Lung (tissue), 12 donors: ENCODE results near the gene OLIG2. TPM values are rescaled to one million over a fixed set of nuclear protein-coding genes. Genes with fewer than 3 reads are reported as not detected.
A peak's percentile ranks its signal among the peaks of the same experiment; 100 is the strongest.

Experiments used
- ATAC-seq: fragments of 200-7000 bp; cut with Tn5 transposase; one replicate; pipeline ENCODE4 v1.9.1; 2020; ENCODE audit warnings: moderate number of reproducible peaks; ENCODE audit not compliant: insufficient read depth, low FRiP score
- DNase-seq, 3 donors: peaks; one replicate each; pipeline ENCODE4 v3.0.0-alpha.2; 2013 to 2017
- H3K27ac ChIP-seq, 2 donors: one replicate each; pipeline ENCODE4 v1.5.1; 2013; ENCODE audit warnings: mild to moderate bottlenecking in 2 of 2, moderate library complexity in 2 of 2, control low read depth in 1 of 2, inconsistent platforms in 1 of 2, low read depth in 1 of 2, low read length in 1 of 2
- H3K27me3 ChIP-seq, 3 donors: one replicate each; pipeline ENCODE4 v1.5.1; 2013; ENCODE audit warnings: low read length in 2 of 3; ENCODE audit not compliant: control insufficient read depth in 3 of 3, insufficient read depth in 3 of 3
- H3K36me3 ChIP-seq, 4 donors: one replicate each; pipeline ENCODE4 v1.5.1; 2013; ENCODE audit warnings: low read length in 4 of 4, mild to moderate bottlenecking in 1 of 4, moderate library complexity in 1 of 4; ENCODE audit not compliant: control insufficient read depth in 4 of 4, insufficient read depth in 4 of 4
- H3K4me1 ChIP-seq, 5 donors: one replicate each; pipeline ENCODE4 v1.5.1; 2013; ENCODE audit warnings: low read length in 5 of 5, mild to moderate bottlenecking in 2 of 5, moderate library complexity in 1 of 5; ENCODE audit not compliant: control insufficient read depth in 5 of 5, insufficient read depth in 5 of 5
- H3K4me3 ChIP-seq: one replicate; pipeline ENCODE4 v1.5.1; 2013; ENCODE audit warnings: mild to moderate bottlenecking, control low read depth, moderate library complexity
- H3K9ac ChIP-seq, 2 donors: one replicate each; pipeline ENCODE4 v1.5.1; 2013; ENCODE audit warnings: low read length in 2 of 2, control low read depth in 1 of 2; ENCODE audit not compliant: insufficient read depth in 1 of 2
- H3K9me3 ChIP-seq, 4 donors: one replicate each; pipeline ENCODE4 v1.5.1; 2013; ENCODE audit warnings: low read length in 3 of 4, mild to moderate bottlenecking in 1 of 4, moderate library complexity in 1 of 4; ENCODE audit not compliant: control insufficient read depth in 4 of 4, insufficient read depth in 3 of 4
- WGBS, 2 donors: extraction: QIAGEN DNeasy Blood & Tissue Kit; methylation state at CpG; one replicate each; pipeline ENCODE4 v1.1.7; 2013; 5-methylcytosine and 5-hydroxymethylcytosine counted together
- polyA plus RNA-seq, 2 donors: library from polyadenylated mRNA; stranded (reverse); fragments of 200-250 nt; gene quantifications; one replicate each; pipeline ENCODE4 v1.2.1, GENCODE V29; 2013
- total RNA-seq, 2 donors: library from RNA; depleted of rRNA in 1 of 2; stranded (reverse); fragments of >200 nt in 1 of 2; gene quantifications; one replicate each; pipeline ENCODE4 v1.2.1, GENCODE V29; 2014 to 2021
- TF ChIP-seq, protein P1 (sequence below): IDR thresholded peaks from 2 replicates; pipeline ENCODE4 v1.5.1; 2012; ENCODE audit warnings: mild to moderate bottlenecking; ENCODE audit errors: control extremely low read depth, extremely low read depth
- donor health status: control.
- donor health status: control.
- donor health status: Bipolar disorder and iron deficiency.
- donor health status: healthy.
- donor health status: DM: yes; HTN: yes; CAD: no.

The OLIG2 gene
- total and polyA plus RNA-seq, 4 donors: 0.04 to 1.3 (median 0.63) TPM

- Histone ChIP-seq H3K27me3 (peaks cover 55 to 95% (median 80%) of the 10 kb centered on the region in 3 donors), H3K4me1 (peaks cover 0 to 26% (median 4%) of the 10 kb centered on the region in 5 donors), H3K9me3 (peaks cover 0 to 6% (median 0%) of the 10 kb centered on the region in 4 donors), H3K4me3 (no peak overlapping the region), H3K27ac (no peak overlapping the region), H3K36me3 (no peaks in the 10 kb centered on the region), H3K9ac (no peak overlapping the region)
- peak in 1 of 3 donors; percentile 26 for DNase-seq
- TF ChIP-seq, protein P1, sequence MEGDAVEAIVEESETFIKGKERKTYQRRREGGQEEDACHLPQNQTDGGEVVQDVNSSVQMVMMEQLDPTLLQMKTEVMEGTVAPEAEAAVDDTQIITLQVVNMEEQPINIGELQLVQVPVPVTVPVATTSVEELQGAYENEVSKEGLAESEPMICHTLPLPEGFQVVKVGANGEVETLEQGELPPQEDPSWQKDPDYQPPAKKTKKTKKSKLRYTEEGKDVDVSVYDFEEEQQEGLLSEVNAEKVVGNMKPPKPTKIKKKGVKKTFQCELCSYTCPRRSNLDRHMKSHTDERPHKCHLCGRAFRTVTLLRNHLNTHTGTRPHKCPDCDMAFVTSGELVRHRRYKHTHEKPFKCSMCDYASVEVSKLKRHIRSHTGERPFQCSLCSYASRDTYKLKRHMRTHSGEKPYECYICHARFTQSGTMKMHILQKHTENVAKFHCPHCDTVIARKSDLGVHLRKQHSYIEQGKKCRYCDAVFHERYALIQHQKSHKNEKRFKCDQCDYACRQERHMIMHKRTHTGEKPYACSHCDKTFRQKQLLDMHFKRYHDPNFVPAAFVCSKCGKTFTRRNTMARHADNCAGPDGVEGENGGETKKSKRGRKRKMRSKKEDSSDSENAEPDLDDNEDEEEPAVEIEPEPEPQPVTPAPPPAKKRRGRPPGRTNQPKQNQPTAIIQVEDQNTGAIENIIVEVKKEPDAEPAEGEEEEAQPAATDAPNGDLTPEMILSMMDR: no peak
- 3 to 5% methylated on average over 49 of the region's 49 CpGs for WGBS, 2 donors
- ATAC-seq: no peak
Measured at GRCh38 chr21:33023574-33024200, 2.0 kb upstream of the OLIG2 start.

DNA sequence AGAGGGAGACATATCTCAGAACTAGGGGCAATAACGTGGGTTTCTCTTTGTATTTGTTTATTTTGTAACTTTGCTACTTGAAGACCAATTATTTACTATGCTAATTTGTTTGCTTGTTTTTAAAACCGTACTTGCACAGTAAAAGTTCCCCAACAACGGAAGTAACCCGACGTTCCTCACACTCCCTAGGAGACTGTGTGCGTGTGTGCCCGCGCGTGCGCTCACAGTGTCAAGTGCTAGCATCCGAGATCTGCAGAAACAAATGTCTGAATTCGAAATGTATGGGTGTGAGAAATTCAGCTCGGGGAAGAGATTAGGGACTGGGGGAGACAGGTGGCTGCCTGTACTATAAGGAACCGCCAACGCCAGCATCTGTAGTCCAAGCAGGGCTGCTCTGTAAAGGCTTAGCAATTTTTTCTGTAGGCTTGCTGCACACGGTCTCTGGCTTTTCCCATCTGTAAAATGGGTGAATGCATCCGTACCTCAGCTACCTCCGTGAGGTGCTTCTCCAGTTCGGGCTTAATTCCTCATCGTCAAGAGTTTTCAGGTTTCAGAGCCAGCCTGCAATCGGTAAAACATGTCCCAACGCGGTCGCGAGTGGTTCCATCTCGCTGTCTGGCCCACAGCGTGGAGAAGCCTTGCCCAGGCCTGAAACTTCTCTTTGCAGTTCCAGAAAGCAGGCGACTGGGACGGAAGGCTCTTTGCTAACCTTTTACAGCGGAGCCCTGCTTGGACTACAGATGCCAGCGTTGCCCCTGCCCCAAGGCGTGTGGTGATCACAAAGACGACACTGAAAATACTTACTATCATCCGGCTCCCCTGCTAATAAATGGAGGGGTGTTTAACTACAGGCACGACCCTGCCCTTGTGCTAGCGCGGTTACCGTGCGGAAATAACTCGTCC, 1.3 kb upstream of the OLIG2 start:
- Histone ChIP-seq H3K9ac (no peak overlapping the region), H3K4me1 (peaks cover 0 to 33% (median 4%) of the 10 kb centered on the region in 5 donors), H3K9me3 (peaks cover 0 to 6% (median 0%) of the 10 kb centered on the region in 4 donors), H3K27me3 (peaks cover 52 to 95% (median 80%) of the 10 kb centered on the region in 3 donors), H3K27ac (no peak overlapping the region), H3K36me3 (no peaks in the 10 kb centered on the region), H3K4me3 (no peak overlapping the region)
- no peak for ATAC-seq
- no peak for DNase-seq
- WGBS, 2 donors: 9% methylated on average over 40 of the region's 40 CpGs
- TF ChIP-seq, protein P1: no peak

DNA sequence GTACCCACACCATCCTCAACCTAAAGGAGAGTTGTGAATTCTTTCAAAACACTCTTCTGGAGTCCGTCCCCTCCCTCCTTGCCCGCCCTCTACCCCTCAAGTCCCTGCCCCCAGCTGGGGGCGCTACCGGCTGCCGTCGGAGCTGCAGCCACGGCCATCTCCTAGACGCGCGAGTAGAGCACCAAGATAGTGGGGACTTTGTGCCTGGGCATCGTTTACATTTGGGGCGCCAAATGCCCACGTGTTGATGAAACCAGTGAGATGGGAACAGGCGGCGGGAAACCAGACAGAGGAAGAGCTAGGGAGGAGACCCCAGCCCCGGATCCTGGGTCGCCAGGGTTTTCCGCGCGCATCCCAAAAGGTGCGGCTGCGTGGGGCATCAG, 638 bp upstream of the OLIG2 start:
- WGBS, 2 donors: 4 to 6% methylated on average over 22 of the region's 22 CpGs
- Histone ChIP-seq H3K36me3 (no peaks in the 10 kb centered on the region), H3K4me3 (no peak overlapping the region), H3K9me3 (peaks cover 0 to 3% (median 0%) of the 10 kb centered on the region in 4 donors), H3K27me3 (peaks cover 52 to 96% (median 84%) of the 10 kb centered on the region in 3 donors), H3K4me1 (peaks cover 0 to 28% (median 4%) of the 10 kb centered on the region in 5 donors), H3K27ac (no peak overlapping the region), H3K9ac (no peak overlapping the region)
- ATAC-seq: no peak
- TF ChIP-seq, protein P1: no peak
- DNase-seq: no peak
